Activated T-cell treated with anti-CD3 and anti-CD28 coated beads, Interleukin-2, amount 50 U/mL, for 72 hours (primary cell): ENCODE measurements around the gene USB1. TPM values are rescaled to one million over a fixed set of nuclear protein-coding genes. Genes with fewer than 3 reads are reported as not detected.

ENCODE experiments used
- total RNA-seq, 2 donors: library from RNA; stranded (reverse); gene quantifications; one replicate each; pipeline ENCODE4 v1.2.3, GENCODE V29; 2022

Gene USB1
- total RNA-seq, 2 donors from 2014 or later = 38.9 to 45.0 TPM

Other genes with a start within 250 kb of the USB1 start
- 1 to 10 TPM; 1.3 to 1.5 TPM for gene KIFC3, start 198.9 kb upstream of the USB1 start, total RNA-seq
- not detected for gene CNGB1, start 30.3 kb upstream of the USB1 start, total RNA-seq
- 10 to 100 TPM; 12.0 to 12.7 TPM for gene ZNF319, start 735 bp upstream of the USB1 start, total RNA-seq
- gene MMP15, start 24.3 kb downstream of the USB1 start, total RNA-seq = under 1 TPM; 0.76 to 0.84 TPM
- 10 to 100 TPM; 37.6 to 42.4 TPM for gene CFAP20, start 128.0 kb downstream of the USB1 start, total RNA-seq
- 100 to 1,000 TPM; 121 to 133 TPM for gene CSNK2A2, start 196.7 kb downstream of the USB1 start, total RNA-seq